ENCODE results near the gene GATAD1. TPM values are rescaled to one million over a fixed set of nuclear protein-coding genes. Genes with fewer than 3 reads are reported as not detected.

The GATAD1 gene
- total RNA-seq, 2 experiments from 2014 or later: 13.8 to 14.3 TPM

DNA sequence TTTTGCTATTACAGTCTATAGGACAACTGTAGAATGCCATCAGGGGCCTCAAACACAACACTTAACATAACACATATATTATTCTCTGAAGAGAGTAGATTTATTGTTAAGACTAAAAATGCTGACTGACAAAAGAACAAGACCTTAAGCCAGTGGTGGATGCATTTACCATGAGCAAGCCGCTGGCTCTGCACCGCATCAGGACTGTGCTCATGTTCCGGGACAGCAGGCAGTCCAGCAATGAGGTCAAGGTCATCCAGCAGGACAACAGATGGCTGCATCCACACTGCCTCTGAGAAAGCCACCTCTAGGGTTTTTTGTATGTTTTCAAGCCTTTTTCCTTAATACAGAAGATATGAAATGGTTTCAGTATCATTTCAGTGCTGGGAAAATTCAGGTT lies 57.3 kb downstream of the GATAD1 start:
- peaks cover 11% of the 10 kb centered on the region for H3K36me3 Mint-ChIP-seq (ENCODE audit: low read depth)
- H3K4me3 Mint-ChIP-seq: no peak overlapping the region
- no peaks in the 10 kb centered on the region for H3K27me3 Mint-ChIP-seq
- peaks cover 7% of the 10 kb centered on the region for H3K4me1 Mint-ChIP-seq
- no peaks in the 10 kb centered on the region for H3K9me3 Mint-ChIP-seq
- ChIA-PET POLR2A (no interaction called here), CTCF (no interaction called here)
- H3K27ac Mint-ChIP-seq: no peak overlapping the region
- DNase-seq: no peak

DNA sequence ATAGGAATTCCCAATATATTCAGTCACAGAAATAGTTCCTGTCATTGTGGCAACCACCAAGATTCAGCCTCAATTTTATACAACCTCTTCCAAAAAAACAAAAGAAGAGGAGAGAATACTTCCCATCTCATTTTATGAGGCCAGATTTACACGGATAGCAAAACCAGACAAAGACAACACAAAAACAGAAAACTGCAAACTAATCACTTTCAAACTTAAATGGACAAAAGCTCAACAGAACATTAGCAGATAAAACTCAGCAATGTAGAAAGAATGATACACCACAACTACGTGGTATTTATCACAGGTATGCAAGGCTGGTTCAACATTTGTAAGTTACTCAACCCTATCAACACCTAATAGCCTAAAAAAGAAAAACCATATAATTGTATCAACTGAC lies 59.1 kb downstream of the GATAD1 start:
- Mint-ChIP-seq H3K9me3 (no peaks in the 10 kb centered on the region), H3K36me3 (ENCODE audit: low read depth) (peaks cover 3% of the 10 kb centered on the region), H3K27ac (no peak overlapping the region), H3K27me3 (no peaks in the 10 kb centered on the region), H3K4me1 (peaks cover 7% of the 10 kb centered on the region), H3K4me3 (no peak overlapping the region)
- no peak for DNase-seq
- ChIA-PET CTCF (interaction anchor here (0.6 to 1.9 kb wide), 3 partner anchors 10 to 1520 kb away, joined by 4 read pairs; no protein-coding TSS in a partner anchor), POLR2A (no interaction called here)

DNA sequence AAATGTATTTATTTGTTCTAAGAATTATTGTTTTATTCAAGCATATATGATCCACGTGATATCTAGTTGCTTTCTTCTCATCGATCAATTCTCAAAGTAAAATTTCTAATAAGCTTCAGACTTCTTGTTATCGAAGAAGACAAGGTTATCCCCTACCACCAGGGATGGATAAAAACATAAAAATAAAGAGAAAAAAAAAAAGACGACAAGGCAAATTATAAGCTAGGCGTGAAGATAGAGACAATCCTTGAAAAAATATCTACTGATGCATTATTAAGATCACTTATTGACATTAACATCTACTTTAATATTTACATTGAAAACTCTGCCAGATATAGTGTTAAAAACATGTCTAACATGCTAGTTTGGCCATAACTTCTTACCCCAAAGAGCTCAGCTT lies 61.7 kb downstream of the GATAD1 start:
- no peak overlapping the region for H3K4me3 Mint-ChIP-seq
- peaks cover 2% of the 10 kb centered on the region for H3K4me1 Mint-ChIP-seq
- ChIA-PET POLR2A (no interaction called here), CTCF (interaction anchor here (0.7 kb wide), 1 partner anchor 263 kb away, joined by 3 read pairs; no protein-coding TSS in a partner anchor)
- no peak for DNase-seq
- H3K27me3 Mint-ChIP-seq: no peaks in the 10 kb centered on the region
- H3K27ac Mint-ChIP-seq: no peak overlapping the region
- H3K36me3 Mint-ChIP-seq (ENCODE audit: low read depth): peaks cover 7% of the 10 kb centered on the region
- H3K9me3 Mint-ChIP-seq: no peaks in the 10 kb centered on the region

Other genes with a start within 250 kb of the GATAD1 start
- 10 to 100 TPM; 45.8 to 49.0 TPM for gene KRIT1, start 201.6 kb upstream of the GATAD1 start, total RNA-seq
- gene ANKIB1, start 201.5 kb upstream of the GATAD1 start, total RNA-seq: 10 to 100 TPM; 57.7 to 82.0 TPM
- gene ERVW-1, start 30.5 kb downstream of the GATAD1 start, total RNA-seq: not detected
- 10 to 100 TPM; 16.1 to 18.9 TPM for gene PEX1, start 81.0 kb downstream of the GATAD1 start, total RNA-seq
- 10 to 100 TPM; 17.7 to 18.4 TPM for gene RBM48, start 81.3 kb downstream of the GATAD1 start, total RNA-seq
- gene FAM133B, start 142.9 kb downstream of the GATAD1 start, total RNA-seq: 10 to 100 TPM; 30.3 to 34.0 TPM